ENCODE measurements around the gene IL1R1. TPM values are rescaled to one million over a fixed set of nuclear protein-coding genes. Genes with fewer than 3 reads are reported as not detected.

IL1R1 gene
- total RNA-seq, 1 experiment from 2014 or later: 0.39 TPM

DNA sequence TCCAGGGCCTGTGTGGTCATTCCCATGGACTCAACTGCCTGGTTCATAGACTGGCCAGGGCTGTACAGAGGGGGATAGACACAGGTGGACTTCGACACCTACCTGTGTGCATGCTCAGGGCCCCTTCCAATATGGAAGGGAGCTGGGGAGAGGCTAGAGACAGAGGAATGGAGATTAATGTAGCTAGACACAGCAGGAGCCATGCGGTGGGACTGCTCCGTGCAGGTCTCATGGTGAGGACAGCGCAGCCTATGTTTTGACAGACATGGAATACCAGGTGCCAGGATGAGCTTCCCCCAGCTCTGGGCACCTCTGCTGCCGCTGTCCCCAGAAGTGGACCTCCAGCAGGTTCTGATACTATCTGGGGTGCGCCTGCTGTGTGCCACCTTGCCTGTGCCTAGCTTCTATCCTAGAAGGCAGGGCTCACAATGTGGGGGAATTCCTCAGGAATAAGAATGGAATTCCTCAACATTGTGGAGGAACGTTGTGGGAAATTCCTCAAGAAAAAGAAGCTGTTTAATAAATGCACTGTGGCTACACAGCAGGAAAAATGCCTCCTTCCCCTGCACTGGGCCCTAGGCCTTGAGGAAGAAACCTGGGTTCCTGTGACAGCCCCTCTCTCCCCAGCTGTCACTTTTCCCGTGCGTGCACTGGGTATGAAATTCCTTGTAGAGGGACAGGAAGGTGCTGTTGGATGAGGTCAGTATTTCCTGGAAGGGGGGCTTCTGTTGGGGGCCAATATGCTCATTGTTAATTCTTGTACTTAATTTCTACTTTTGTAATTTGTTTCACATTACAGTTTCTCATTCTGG is 7.3 kb downstream of the IL1R1 start:
- H3T11ph ChIP-seq (ENCODE audit: low read length): no peak overlapping the region
- H3K79me2 ChIP-seq (ENCODE audit: insufficient read depth, low read length): no peaks in the 10 kb centered on the region
- no peak for DNase-seq
- H3K79me1 ChIP-seq (ENCODE audit: insufficient read depth, low read depth, low read length, poor library complexity, severe bottlenecking): no peaks in the 10 kb centered on the region
- H3K18ac ChIP-seq (ENCODE audit: insufficient read length, low read depth, low read length): no peak overlapping the region
- no peaks in the 10 kb centered on the region for H3K23me2 ChIP-seq (ENCODE audit: insufficient read length, low read depth, low read length, poor library complexity, severe bottlenecking)
- TF ChIP-seq, protein P1, sequence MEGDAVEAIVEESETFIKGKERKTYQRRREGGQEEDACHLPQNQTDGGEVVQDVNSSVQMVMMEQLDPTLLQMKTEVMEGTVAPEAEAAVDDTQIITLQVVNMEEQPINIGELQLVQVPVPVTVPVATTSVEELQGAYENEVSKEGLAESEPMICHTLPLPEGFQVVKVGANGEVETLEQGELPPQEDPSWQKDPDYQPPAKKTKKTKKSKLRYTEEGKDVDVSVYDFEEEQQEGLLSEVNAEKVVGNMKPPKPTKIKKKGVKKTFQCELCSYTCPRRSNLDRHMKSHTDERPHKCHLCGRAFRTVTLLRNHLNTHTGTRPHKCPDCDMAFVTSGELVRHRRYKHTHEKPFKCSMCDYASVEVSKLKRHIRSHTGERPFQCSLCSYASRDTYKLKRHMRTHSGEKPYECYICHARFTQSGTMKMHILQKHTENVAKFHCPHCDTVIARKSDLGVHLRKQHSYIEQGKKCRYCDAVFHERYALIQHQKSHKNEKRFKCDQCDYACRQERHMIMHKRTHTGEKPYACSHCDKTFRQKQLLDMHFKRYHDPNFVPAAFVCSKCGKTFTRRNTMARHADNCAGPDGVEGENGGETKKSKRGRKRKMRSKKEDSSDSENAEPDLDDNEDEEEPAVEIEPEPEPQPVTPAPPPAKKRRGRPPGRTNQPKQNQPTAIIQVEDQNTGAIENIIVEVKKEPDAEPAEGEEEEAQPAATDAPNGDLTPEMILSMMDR (conservative IDR thresholded peaks at IDR 0.05): no peak
- H4K5ac ChIP-seq (ENCODE audit: insufficient read length, low read depth, low read length): no peak overlapping the region
- H4K20me1 ChIP-seq (ENCODE audit: control insufficient read depth, insufficient read depth, insufficient read length): no peaks in the 10 kb centered on the region
- no peak overlapping the region for H2BK5ac ChIP-seq (ENCODE audit: insufficient read length, low read length)
- no peak overlapping the region for H3K23ac ChIP-seq (ENCODE audit: insufficient read length, low read depth, low read length)
- no peak overlapping the region for H3K4ac ChIP-seq (ENCODE audit: low read depth, low read length)
- no peaks in the 10 kb centered on the region for H3K4me1 ChIP-seq (ENCODE audit: insufficient read depth, low read length)
- H3K27ac ChIP-seq (ENCODE audit: insufficient read length, low read depth, low read length): no peak overlapping the region
- H3K4me1 Mint-ChIP-seq: no peaks in the 10 kb centered on the region
- H3K4me3 Mint-ChIP-seq: no peak overlapping the region
- no peak overlapping the region for H2BK15ac ChIP-seq (ENCODE audit: low read depth, low read length)
- H2BK20ac ChIP-seq (ENCODE audit: low read depth, low read length, poor library complexity, severe bottlenecking): no peak overlapping the region
- H3K27me3 Mint-ChIP-seq (ENCODE audit: low read depth): peaks cover 16% of the 10 kb centered on the region
- no peaks in the 10 kb centered on the region for H3K9me3 ChIP-seq (ENCODE audit: control insufficient read depth, low read depth, low read length)
- no peak overlapping the region for H3K4me2 ChIP-seq (ENCODE audit: insufficient read depth, insufficient read length, low read length)
- H3K14ac ChIP-seq (ENCODE audit: insufficient read depth, low read length): no peak overlapping the region
- no peak overlapping the region for H3K9ac ChIP-seq (ENCODE audit: extremely low read depth, insufficient read length, low read length)
- no peak overlapping the region for H2AK5ac ChIP-seq (ENCODE audit: insufficient read length, low read length)
- WGBS (ENCODE audit: extremely low coverage, insufficient read length, low lambda C conversion rate): no CpG with 5 or more reads among the region's 9 CpGs
- no peak overlapping the region for H4K8ac ChIP-seq (replicated peaks; ENCODE audit: insufficient read length, low read depth, low read length)
- H3K27me3 ChIP-seq (ENCODE audit: insufficient read depth, low read length): no peaks in the 10 kb centered on the region
- no peak overlapping the region for H3K56ac ChIP-seq (ENCODE audit: insufficient read length, low read depth, low read length)
- H2BK12ac ChIP-seq (ENCODE audit: insufficient read length, low read depth, low read length): no peak overlapping the region
- no peak overlapping the region for H4K91ac ChIP-seq (ENCODE audit: insufficient read length, low read depth, low read length)
- H3K36me3 Mint-ChIP-seq (ENCODE audit: insufficient read depth in 1 of 3, low read depth in 3 of 3): peaks cover 0 to 16% (median 2%) of the 10 kb centered on the region in 3 experiments; a peak in 3 of 7 replicates
- no peak overlapping the region for H3K27ac Mint-ChIP-seq
- H2BK120ac ChIP-seq (ENCODE audit: low read depth, low read length, poor library complexity, severe bottlenecking): no peak overlapping the region
- H2AFZ ChIP-seq (ENCODE audit: low read length): no peak overlapping the region
- H3K9me3 Mint-ChIP-seq: peaks cover 6 to 27% of the 10 kb centered on the region in 2 experiments
